Right cardiac atrium (tissue), 5 donors: ENCODE results near the gene MARCKS. TPM values are rescaled to one million over a fixed set of nuclear protein-coding genes. Genes with fewer than 3 reads are reported as not detected.

ENCODE experiments used
- ATAC-seq, 2 donors: fragments of 200-7000 bp; cut with Tn5 transposase; one replicate each; pipeline versions ENCODE4 v1.8.0 to v1.9.1; 2020; ENCODE audit warnings: moderate library complexity in 2 of 2, mild to moderate bottlenecking in 1 of 2
- DNase-seq, 3 donors: peaks; one replicate each; pipeline ENCODE4 v3.0.0-alpha.2; 2020
- H3K27ac ChIP-seq: one replicate; pipeline ENCODE4 v1.5.1; 2013; ENCODE audit warnings: mild to moderate bottlenecking, low read length, control low read depth, moderate library complexity
- H3K27me3 ChIP-seq: one replicate; pipeline ENCODE4 v1.6.1; 2013; ENCODE audit not compliant: control insufficient read depth, insufficient read depth
- H3K4me1 ChIP-seq: one replicate; pipeline ENCODE4 v1.6.1; 2013; ENCODE audit warnings: low read length; ENCODE audit not compliant: control insufficient read depth, insufficient read depth
- H3K4me3 ChIP-seq: one replicate; pipeline ENCODE4 v1.5.1; 2013; ENCODE audit warnings: low read length, control low read depth
- H3K9me3 ChIP-seq: one replicate; pipeline ENCODE4 v1.6.1; 2013; ENCODE audit warnings: low read length; ENCODE audit not compliant: control insufficient read depth
- WGBS: extraction: QIAGEN DNeasy Blood & Tissue Kit; methylation state at CpG from one replicate; pipeline ENCODE4 v1.1.7; 2013; 5-methylcytosine and 5-hydroxymethylcytosine counted together
- intact Hi-C, 4 donors: fragments of 100-400 bp; cut with DNase I; formaldehyde crosslinking; loops; one replicate each; pipeline versions ENCODE4 v1.11.0 to v1.14.0; 2022 to 2023
- polyA plus RNA-seq: library from polyadenylated mRNA; stranded (reverse); fragments of 200-250 nt; gene quantifications from one replicate; pipeline ENCODE4 v1.2.3, GENCODE V29; 2013
- total RNA-seq, 4 donors: library from RNA; stranded (reverse); fragmentation: NEBNext Ultra II Directional; extraction: Animal tissue kit (Norgen Biotek cat#: 25700); gene quantifications; one replicate each; pipeline ENCODE4 v1.2.1, GENCODE V29; 2021
- donor health status: healthy with polysubstance abuse.
- donor health status: DM: no; HTN: yes; CAD: no.
- donor health status: DM: no; HTN: no; CAD: no.
- donor health status: DM: no; HTN: yes; CAD: no; lungs with severe emphysema.
- donor health status: DM: yes; HTN: yes; CAD: no.

Gene MARCKS
- total and polyA plus RNA-seq, 5 donors = 11.0 to 28.9 (median 20.7) TPM

- DNase-seq (no peak), ATAC-seq (no peak)
- intact Hi-C loops = no loop called here
- Histone ChIP-seq H3K4me1 (no peaks in the 10 kb centered on the region), H3K9me3 (no peaks in the 10 kb centered on the region), H3K4me3 (no peak overlapping the region), H3K27ac (no peak overlapping the region), H3K27me3 (no peaks in the 10 kb centered on the region)
Observed at GRCh38 chr6:113862112-113862511, 5.0 kb downstream of the MARCKS start.

- WGBS = 98% methylated on average over 2 of the region's 2 CpGs
Observed at GRCh38 chr6:113870917-113871316, 13.8 kb downstream of the MARCKS start.

DNA sequence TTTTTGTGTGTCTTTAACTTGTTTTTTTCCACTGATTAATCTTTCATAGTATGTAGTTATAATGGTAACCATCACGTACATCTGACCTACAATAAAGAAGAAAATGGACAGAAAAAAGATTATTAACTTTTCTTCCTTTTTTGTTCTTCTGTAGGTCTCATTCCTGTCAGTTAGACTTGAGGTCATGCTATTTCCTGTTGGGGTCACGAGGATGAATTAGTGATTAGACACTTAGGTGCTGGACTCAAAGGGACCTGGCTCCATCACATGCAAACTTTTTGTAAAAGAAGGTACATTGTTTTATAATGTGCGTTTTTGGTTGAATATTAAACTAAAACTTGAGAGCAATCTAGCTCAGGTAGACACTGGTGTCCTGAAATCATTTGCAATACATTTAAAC, 14.8 kb downstream of the MARCKS start:
- no peaks in the 10 kb centered on the region for H3K9me3 ChIP-seq
- intact Hi-C loops = no loop called here
- no peak for ATAC-seq
- H3K27ac ChIP-seq = no peak overlapping the region
- no peaks in the 10 kb centered on the region for H3K27me3 ChIP-seq
- H3K4me3 ChIP-seq = no peak overlapping the region
- DNase-seq = no peak
- 82% methylated on average over 3 of the region's 3 CpGs for WGBS
- no peaks in the 10 kb centered on the region for H3K4me1 ChIP-seq

More at GRCh38 chr6:113870917-113871316, 13.8 kb downstream of the MARCKS start:
- Histone ChIP-seq H3K27me3 (no peaks in the 10 kb centered on the region), H3K9me3 (no peaks in the 10 kb centered on the region), H3K4me1 (no peaks in the 10 kb centered on the region), H3K27ac (no peak overlapping the region), H3K4me3 (no peak overlapping the region)
- no peak for DNase-seq
- no peak for ATAC-seq
- intact Hi-C loops = no loop called here

DNA sequence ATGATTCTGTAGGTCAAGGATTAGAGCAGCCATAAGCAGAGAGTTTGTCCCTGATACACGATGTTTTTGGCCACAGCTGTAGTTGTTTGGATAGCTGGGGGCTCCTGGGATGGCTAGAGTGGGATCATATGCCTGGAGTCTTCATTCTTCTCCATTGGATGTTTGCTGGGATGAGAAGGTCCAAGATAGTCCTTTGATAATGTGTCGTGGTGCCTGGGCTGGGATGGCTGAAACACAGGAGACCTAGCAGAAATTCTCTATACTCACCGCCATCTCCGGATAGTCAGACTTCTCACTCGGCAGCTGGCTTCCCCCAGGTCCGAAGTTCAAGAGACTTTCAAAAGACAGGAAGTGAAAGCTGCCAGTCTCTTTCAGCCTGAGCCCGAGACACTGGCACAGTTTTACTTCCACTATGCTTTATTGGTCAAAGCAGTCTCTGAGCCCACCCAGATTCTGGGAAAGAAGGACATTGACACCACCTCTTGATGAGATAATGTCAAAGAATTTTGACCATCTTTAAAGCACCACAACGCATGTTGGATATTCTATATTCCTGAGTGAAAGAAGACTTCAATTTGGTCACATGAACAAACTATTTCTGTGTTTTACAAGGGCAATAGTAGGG, 16.0 kb downstream of the MARCKS start:
- DNase-seq (peak; percentile 44 to 74 (median 47)), ATAC-seq (peak in 1 of 2 donors; percentile 26)
- intact Hi-C loops = no loop called here

DNA sequence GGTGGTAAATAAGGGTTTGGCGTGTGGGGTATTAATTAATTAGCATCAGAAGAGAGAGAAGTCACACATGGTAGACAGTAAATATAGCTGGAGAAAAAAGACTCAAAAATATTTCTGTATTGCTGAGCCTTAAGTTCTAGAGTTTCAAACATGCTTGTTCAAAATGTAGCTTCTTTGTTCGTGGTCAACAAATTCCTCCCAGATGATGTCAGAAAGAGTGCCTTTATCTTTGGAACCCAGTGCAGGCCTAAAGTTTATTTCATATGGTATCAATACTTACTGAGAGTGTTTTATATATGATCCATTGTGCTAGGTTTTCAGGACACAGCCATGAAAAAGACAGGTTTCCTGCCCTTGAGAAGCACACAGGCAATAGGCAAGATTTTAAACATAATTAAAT, 18.3 kb downstream of the MARCKS start:
- no peak overlapping the region for H3K4me3 ChIP-seq
- intact Hi-C loops = no loop called here
- 72% methylated on average over 2 of the region's 2 CpGs for WGBS

More for the DNA sequence above, 16.0 kb downstream of the MARCKS start:
- Histone ChIP-seq H3K4me1 (no peaks in the 10 kb centered on the region), H3K27me3 (no peaks in the 10 kb centered on the region), H3K9me3 (no peaks in the 10 kb centered on the region), H3K27ac (no peak overlapping the region), H3K4me3 (peak overlapping the region; percentile 22)
- WGBS = 68% methylated on average over 8 of the region's 8 CpGs

DNA sequence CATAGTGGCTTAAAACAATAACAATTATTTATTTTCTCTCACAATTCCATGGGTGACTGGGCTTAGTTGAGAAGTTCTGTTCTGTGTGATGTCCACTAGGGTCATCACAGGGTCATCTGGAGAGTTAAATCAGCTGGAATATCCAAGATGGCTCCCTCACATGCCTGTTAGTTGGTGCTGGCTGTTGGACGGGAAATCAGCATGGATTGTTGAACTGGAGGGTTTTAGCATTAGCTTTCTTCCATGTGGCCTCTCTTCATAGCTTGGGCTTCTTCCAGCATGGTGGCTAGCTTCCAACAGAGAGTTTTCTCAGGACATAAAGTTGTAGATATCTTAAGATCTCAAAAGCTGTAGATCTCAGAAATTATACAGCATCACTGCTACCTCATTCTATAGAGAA, 19.6 kb downstream of the MARCKS start:
- ATAC-seq (no peak), DNase-seq (no peak)
- no peak overlapping the region for H3K27ac ChIP-seq
- H3K4me3 ChIP-seq = no peak overlapping the region
- H3K4me1 ChIP-seq = no peaks in the 10 kb centered on the region
- intact Hi-C loops = no loop called here
- no peaks in the 10 kb centered on the region for H3K9me3 ChIP-seq
- no peaks in the 10 kb centered on the region for H3K27me3 ChIP-seq
- WGBS = 73% methylated on average over 1 of the region's 1 CpG

More for the DNA sequence above, 18.3 kb downstream of the MARCKS start:
- H3K9me3 ChIP-seq = no peaks in the 10 kb centered on the region
- H3K27me3 ChIP-seq = no peaks in the 10 kb centered on the region
- DNase-seq (no peak), ATAC-seq (no peak)
- no peak overlapping the region for H3K27ac ChIP-seq
- no peaks in the 10 kb centered on the region for H3K4me1 ChIP-seq

DNA sequence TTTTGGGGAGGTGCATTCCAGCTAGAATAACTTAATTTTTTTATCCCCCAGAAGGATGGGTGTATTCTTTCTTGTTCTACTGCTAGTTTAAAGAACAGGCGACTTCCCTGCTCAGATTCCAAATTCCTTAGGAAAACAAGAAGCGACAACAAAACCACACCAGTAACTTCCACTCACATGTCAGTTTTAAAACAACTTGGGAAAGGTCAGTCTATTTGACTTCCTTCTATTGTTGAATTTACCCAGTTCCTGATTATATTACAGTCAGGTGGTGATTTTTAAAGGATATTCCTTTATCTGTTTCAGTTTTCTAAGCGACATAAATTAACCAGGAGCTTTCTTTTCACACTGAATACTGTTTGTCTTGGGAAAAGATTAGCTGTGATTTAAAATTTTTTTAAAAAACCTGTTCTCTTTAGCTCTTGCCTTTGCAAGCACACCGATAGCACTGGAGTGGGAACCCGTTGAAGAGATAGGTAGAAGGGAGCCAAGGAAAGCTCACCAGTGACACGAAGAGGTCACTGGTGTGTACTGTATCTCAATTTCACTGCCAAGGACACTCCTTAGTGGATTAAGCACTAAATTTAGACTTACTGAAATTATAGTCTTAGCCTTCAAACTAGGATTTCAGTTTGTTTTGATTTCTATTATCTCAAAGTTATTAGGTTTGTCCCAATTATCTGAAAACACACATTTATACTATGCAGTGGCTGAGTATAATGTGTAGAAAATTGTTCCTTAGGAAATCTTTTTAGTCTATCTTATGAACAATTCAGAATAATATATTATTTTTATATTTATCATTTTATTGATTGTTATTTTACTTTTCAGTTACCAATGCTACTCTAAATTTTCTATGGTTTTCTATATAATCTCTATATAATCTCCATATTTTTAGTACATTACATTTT, 22.3 kb downstream of the MARCKS start:
- no peaks in the 10 kb centered on the region for H3K4me1 ChIP-seq
- no peak overlapping the region for H3K27ac ChIP-seq
- H3K27me3 ChIP-seq = no peaks in the 10 kb centered on the region
- ATAC-seq (peak; percentile 99), DNase-seq (peak in 2 of 3 donors; percentile 28 to 56)
- H3K4me3 ChIP-seq = no peak overlapping the region
- no peaks in the 10 kb centered on the region for H3K9me3 ChIP-seq
- WGBS = 16% methylated on average over 6 of the region's 6 CpGs
- intact Hi-C loops = no loop called here

DNA sequence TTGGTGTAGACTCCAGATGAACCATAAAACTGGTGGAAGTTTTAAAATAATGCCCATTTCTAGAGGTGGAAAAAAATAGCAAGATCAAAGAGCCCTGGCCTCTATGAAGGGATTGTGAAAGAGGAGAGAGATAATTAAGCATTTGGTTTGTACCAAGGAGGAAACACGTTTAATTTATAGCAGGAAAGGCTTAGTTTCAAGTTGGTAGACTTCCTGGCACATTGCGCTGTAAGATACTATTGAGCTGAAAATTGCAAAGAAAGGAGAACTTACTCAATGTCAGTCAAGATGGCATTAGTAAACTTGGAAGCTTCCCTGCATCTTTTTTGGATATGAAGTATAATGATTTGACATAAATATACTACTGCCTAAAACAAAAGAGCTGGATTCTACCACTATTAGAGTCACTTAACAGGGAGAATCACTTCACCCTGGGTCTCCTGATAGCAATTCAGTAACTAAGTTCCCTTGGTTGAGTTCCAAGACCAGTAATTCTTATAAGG, 24.4 kb downstream of the MARCKS start:
- H3K27ac ChIP-seq = no peak overlapping the region
- DNase-seq = no peak
- H3K27me3 ChIP-seq = no peaks in the 10 kb centered on the region
- WGBS = 49% methylated on average over 2 of the region's 2 CpGs
- no peak for ATAC-seq
- H3K9me3 ChIP-seq = no peaks in the 10 kb centered on the region
- no peaks in the 10 kb centered on the region for H3K4me1 ChIP-seq
- intact Hi-C loops = no loop called here
- H3K4me3 ChIP-seq = no peak overlapping the region

DNA sequence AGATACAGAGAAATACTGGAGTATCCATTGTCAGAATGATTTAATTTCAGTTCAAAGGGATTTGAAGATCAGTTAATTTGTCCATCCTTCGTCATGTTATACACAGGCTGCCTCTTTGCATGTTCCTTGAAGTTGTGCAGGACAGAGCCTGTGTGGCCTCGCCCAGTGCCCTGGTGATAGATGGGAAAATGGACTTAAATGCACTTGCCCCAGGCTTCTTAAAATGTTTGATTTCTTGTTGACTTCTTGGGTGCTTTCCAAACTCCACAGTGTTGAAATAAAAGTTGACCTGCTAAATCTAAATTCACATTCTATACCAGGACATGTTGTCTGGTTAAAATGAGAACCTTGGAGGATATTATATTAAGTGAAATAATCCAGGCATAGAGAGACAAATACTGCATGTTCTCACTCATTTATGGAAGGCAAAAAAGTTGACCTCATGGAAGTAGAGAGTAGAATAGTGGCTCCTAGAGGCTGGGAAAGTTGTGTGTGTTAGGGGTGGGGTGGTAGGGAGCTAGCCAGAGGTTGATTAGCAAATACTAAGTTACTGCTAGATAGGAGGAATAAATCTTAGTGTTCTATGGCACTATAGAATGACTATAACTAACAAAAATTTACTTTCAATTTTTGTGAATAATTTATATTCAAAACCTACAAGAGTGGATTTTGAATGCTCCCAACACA, 25.3 kb downstream of the MARCKS start:
- DNase-seq (no peak), ATAC-seq (no peak)
- no peaks in the 10 kb centered on the region for H3K4me1 ChIP-seq
- intact Hi-C loops = no loop called here
- 95% methylated on average over 2 of the region's 2 CpGs for WGBS
- H3K9me3 ChIP-seq = no peaks in the 10 kb centered on the region
- no peaks in the 10 kb centered on the region for H3K27me3 ChIP-seq
- no peak overlapping the region for H3K4me3 ChIP-seq
- no peak overlapping the region for H3K27ac ChIP-seq

- no peaks in the 10 kb centered on the region for H3K4me1 ChIP-seq
- ATAC-seq (no peak), DNase-seq (no peak)
- H3K27ac ChIP-seq = no peak overlapping the region
- 89% methylated on average over 2 of the region's 2 CpGs for WGBS
- H3K4me3 ChIP-seq = no peak overlapping the region
- intact Hi-C loops = no loop called here
- H3K27me3 ChIP-seq = no peaks in the 10 kb centered on the region
- H3K9me3 ChIP-seq = no peaks in the 10 kb centered on the region
Observed at GRCh38 chr6:113884011-113884410, 26.9 kb downstream of the MARCKS start.

GRCh38 chr6:113886512-113886911, 29.4 kb downstream of the MARCKS start:
- no peak overlapping the region for H3K27ac ChIP-seq
- whole genome bisulfite sequencing = 95% methylated on average over 1 of the region's 1 CpG
- no peaks in the 10 kb centered on the region for H3K27me3 ChIP-seq
- intact Hi-C loops = no loop called here
- ATAC-seq (no peak), DNase-seq (no peak)
- no peaks in the 10 kb centered on the region for H3K9me3 ChIP-seq
- no peak overlapping the region for H3K4me3 ChIP-seq
- no peaks in the 10 kb centered on the region for H3K4me1 ChIP-seq
